Mesendoderm (in vitro differentiated cells): ENCODE measurements around the gene GADL1.

Source experiments
- DNase-seq: peaks from one replicate; pipeline ENCODE4 v3.0.0; 2013
- H2AK5ac ChIP-seq: 2 replicates; pipeline ENCODE4 v1.6.1; 2013; ENCODE audit warnings: low read length, inconsistent platforms
- H2BK120ac ChIP-seq: 2 replicates; pipeline ENCODE4 v1.6.1; 2013; ENCODE audit warnings: low read depth, mild to moderate bottlenecking, low read length, moderate library complexity, mixed read lengths
- H2BK15ac ChIP-seq: replicated peaks from 2 replicates; pipeline ENCODE4 v1.6.1; 2013; ENCODE audit warnings: low read depth, mild to moderate bottlenecking, moderate library complexity
- H2BK5ac ChIP-seq: 2 replicates; pipeline ENCODE4 v1.6.1; 2013; ENCODE audit warnings: low read length, inconsistent platforms
- H3K18ac ChIP-seq: 2 replicates; pipeline ENCODE4 v1.6.1; 2013; ENCODE audit warnings: mild to moderate bottlenecking, low read length, mixed read lengths
- H3K23ac ChIP-seq: one replicate; pipeline ENCODE4 v1.6.1; 2013; ENCODE audit warnings: low read length
- H3K27ac ChIP-seq: 2 replicates; pipeline ENCODE4 v1.5.1; 2013; ENCODE audit warnings: low read depth, mild to moderate bottlenecking, inconsistent platforms, low read length, moderate library complexity
- H3K27me3 ChIP-seq: 2 replicates; pipeline ENCODE4 v1.6.1; 2013; ENCODE audit warnings: low read length, control low read depth, mild to moderate bottlenecking, inconsistent platforms; ENCODE audit not compliant: insufficient read depth, poor library complexity
- H3K36me3 ChIP-seq: 2 replicates; pipeline ENCODE4 v1.6.1; 2013; ENCODE audit warnings: low read length, inconsistent platforms; ENCODE audit not compliant: control insufficient read depth, insufficient read depth
- H3K4ac ChIP-seq: one replicate; pipeline ENCODE4 v1.6.1; 2013; ENCODE audit warnings: low read depth, mild to moderate bottlenecking, low read length, moderate library complexity
- H3K4me1 ChIP-seq: 2 replicates; pipeline ENCODE4 v1.6.1; 2013; ENCODE audit warnings: low read depth, low read length, inconsistent platforms; ENCODE audit not compliant: control insufficient read depth
- H3K4me2 ChIP-seq: 2 replicates; pipeline ENCODE4 v1.6.1; 2013; ENCODE audit warnings: low read length
- H3K4me3 ChIP-seq: 2 replicates; pipeline ENCODE4 v1.5.1; 2013; ENCODE audit warnings: mild to moderate bottlenecking, low read length
- H3K56ac ChIP-seq: one replicate; pipeline ENCODE4 v1.6.1; 2013; ENCODE audit warnings: low read length
- H3K79me1 ChIP-seq: 2 replicates; pipeline ENCODE4 v1.6.1; 2013; ENCODE audit warnings: low read length, inconsistent platforms
- H3K79me2 ChIP-seq: 2 replicates; pipeline ENCODE4 v1.6.1; 2013; ENCODE audit warnings: mild to moderate bottlenecking, low read length; ENCODE audit not compliant: control insufficient read depth, insufficient read depth
- H3K9ac ChIP-seq: 2 replicates; pipeline ENCODE4 v1.6.1; 2013; ENCODE audit warnings: low read length, inconsistent platforms
- H4K5ac ChIP-seq: one replicate; pipeline ENCODE4 v1.6.1; 2013; ENCODE audit warnings: low read length
- H4K8ac ChIP-seq: one replicate; pipeline ENCODE4 v1.6.1; 2013; ENCODE audit warnings: low read depth, mild to moderate bottlenecking, control low read depth, low read length, moderate library complexity
- WGBS: extraction: QIAGEN DNeasy Blood & Tissue Kit; methylation state at CpG from one replicate; pipeline ENCODE4 v1.1.7; 2013; ENCODE audit warnings: low lambda C conversion rate, missing lambda C conversion rate; ENCODE audit not compliant: insufficient coverage; ENCODE audit errors: extremely low coverage; 5-methylcytosine and 5-hydroxymethylcytosine counted together

The GADL1 gene

GRCh38 chr3:30826531-30826942, 67.9 kb downstream of the GADL1 start:
- DNase-seq, result no peak
- Histone ChIP-seq H3K79me2 (no peaks in the 10 kb centered on the region), H3K4me3 (no peak overlapping the region), H3K23ac (no peak overlapping the region), H3K27ac (no peak overlapping the region), H3K18ac (no peak overlapping the region), H3K56ac (no peak overlapping the region), H3K27me3 (no peaks in the 10 kb centered on the region), H3K36me3 (no peaks in the 10 kb centered on the region), H3K4me2 (no peak overlapping the region), H3K79me1 (no peaks in the 10 kb centered on the region), H4K8ac (no peak overlapping the region), H2BK5ac (no peak overlapping the region), H3K4me1 (no peaks in the 10 kb centered on the region), H3K4ac (no peak overlapping the region), H2AK5ac (no peak overlapping the region), H2BK120ac (no peak overlapping the region), H4K5ac (no peak overlapping the region), H3K9ac (no peak overlapping the region), H2BK15ac (no peak overlapping the region)
- WGBS, result no CpG with 5 or more reads among the region's 2 CpGs

- Histone ChIP-seq H2BK15ac (no peak overlapping the region), H3K9ac (no peak overlapping the region), H2BK5ac (no peak overlapping the region), H3K23ac (no peak overlapping the region), H4K8ac (no peak overlapping the region), H3K4me1 (no peaks in the 10 kb centered on the region), H3K4me2 (no peak overlapping the region), H3K27ac (no peak overlapping the region), H4K5ac (no peak overlapping the region), H2BK120ac (no peak overlapping the region), H3K36me3 (no peaks in the 10 kb centered on the region), H3K79me2 (no peaks in the 10 kb centered on the region), H3K56ac (no peak overlapping the region), H3K27me3 (no peaks in the 10 kb centered on the region), H3K4me3 (no peak overlapping the region), H3K18ac (no peak overlapping the region), H2AK5ac (no peak overlapping the region), H3K4ac (no peak overlapping the region), H3K79me1 (no peaks in the 10 kb centered on the region)
- DNase-seq, result no peak
- WGBS, result no CpG with 5 or more reads among the region's 3 CpGs
Observed at GRCh38 chr3:30819067-30819798, 75.2 kb downstream of the GADL1 start.

GRCh38 chr3:30813734-30814133, 80.7 kb downstream of the GADL1 start:
- DNase-seq, result no peak
- Histone ChIP-seq H2BK5ac (no peak overlapping the region), H3K4me3 (no peak overlapping the region), H3K4me1 (no peaks in the 10 kb centered on the region), H4K8ac (no peak overlapping the region), H3K36me3 (no peaks in the 10 kb centered on the region), H3K79me1 (no peaks in the 10 kb centered on the region), H3K9ac (no peak overlapping the region), H3K23ac (no peak overlapping the region), H2BK15ac (no peak overlapping the region), H3K18ac (no peak overlapping the region), H3K27me3 (no peaks in the 10 kb centered on the region), H3K79me2 (no peaks in the 10 kb centered on the region), H3K4me2 (no peak overlapping the region), H2AK5ac (no peak overlapping the region), H3K27ac (no peak overlapping the region), H4K5ac (no peak overlapping the region), H3K4ac (no peak overlapping the region), H3K56ac (no peak overlapping the region), H2BK120ac (no peak overlapping the region)
- WGBS, result no CpG with 5 or more reads among the region's 4 CpGs

GRCh38 chr3:30811151-30811795, 83.2 kb downstream of the GADL1 start:
- Histone ChIP-seq H4K8ac (no peak overlapping the region), H3K4me1 (no peaks in the 10 kb centered on the region), H2BK15ac (no peak overlapping the region), H3K56ac (no peak overlapping the region), H3K27ac (no peak overlapping the region), H3K9ac (no peak overlapping the region), H3K23ac (no peak overlapping the region), H4K5ac (no peak overlapping the region), H2BK5ac (no peak overlapping the region), H3K18ac (no peak overlapping the region), H3K4ac (no peak overlapping the region), H3K36me3 (no peaks in the 10 kb centered on the region), H3K4me3 (no peak overlapping the region), H2AK5ac (no peak overlapping the region), H3K79me2 (no peaks in the 10 kb centered on the region), H3K79me1 (no peaks in the 10 kb centered on the region), H2BK120ac (no peak overlapping the region), H3K4me2 (no peak overlapping the region), H3K27me3 (no peaks in the 10 kb centered on the region)
- DNase-seq, result no peak
- WGBS, result no CpG with 5 or more reads among the region's 4 CpGs

- Histone ChIP-seq H3K18ac (no peak overlapping the region), H3K56ac (no peak overlapping the region), H3K36me3 (no peaks in the 10 kb centered on the region), H3K79me1 (no peaks in the 10 kb centered on the region), H3K9ac (no peak overlapping the region), H2BK15ac (no peak overlapping the region), H3K27me3 (no peaks in the 10 kb centered on the region), H3K4me1 (no peaks in the 10 kb centered on the region), H2BK120ac (no peak overlapping the region), H2AK5ac (no peak overlapping the region), H2BK5ac (no peak overlapping the region), H4K8ac (no peak overlapping the region), H3K4me2 (no peak overlapping the region), H3K4me3 (no peak overlapping the region), H3K27ac (no peak overlapping the region), H3K4ac (no peak overlapping the region), H4K5ac (no peak overlapping the region), H3K23ac (no peak overlapping the region), H3K79me2 (no peaks in the 10 kb centered on the region)
- DNase-seq, result peak; percentile 4
- no CpG with 5 or more reads among the region's 6 CpGs for WGBS
Observed at GRCh38 chr3:30810625-30811024, 83.8 kb downstream of the GADL1 start.
